MM.1S (cell line): Measurements from ENCODE around the gene NFKBIL1.

ENCODE experiments used
- EZH2phosphoT487 ChIP-seq: fragments of 300-600 bp; sonication (generic); IDR thresholded peaks from 2 replicates; pipeline ENCODE4 v1.6.1; 2018; ENCODE audit warnings: antibody characterized with exemption, low read length
- TF ChIP-seq, protein P1 (sequence below): fragments of 300-600 bp; sonication (generic); IDR thresholded peaks from 2 replicates; pipeline ENCODE4 v1.5.1; 2016; ENCODE audit warnings: antibody characterized with exemption, low read length, mixed read lengths

DNA sequence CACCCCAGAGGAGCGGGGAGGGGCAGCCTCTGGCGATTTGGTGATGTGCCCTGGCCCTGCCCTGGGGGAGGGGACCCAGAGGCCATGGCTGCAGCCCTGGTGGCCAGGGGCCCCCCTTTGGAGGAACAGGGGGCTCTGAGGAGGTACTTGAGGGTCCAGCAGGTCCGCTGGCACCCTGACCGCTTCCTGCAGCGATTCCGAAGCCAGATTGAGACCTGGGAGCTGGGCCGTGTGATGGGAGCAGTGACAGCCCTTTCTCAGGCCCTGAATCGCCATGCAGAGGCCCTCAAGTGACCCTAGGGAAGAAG, 10.9 kb downstream of the NFKBIL1 start:
- TF ChIP-seq, protein P1, sequence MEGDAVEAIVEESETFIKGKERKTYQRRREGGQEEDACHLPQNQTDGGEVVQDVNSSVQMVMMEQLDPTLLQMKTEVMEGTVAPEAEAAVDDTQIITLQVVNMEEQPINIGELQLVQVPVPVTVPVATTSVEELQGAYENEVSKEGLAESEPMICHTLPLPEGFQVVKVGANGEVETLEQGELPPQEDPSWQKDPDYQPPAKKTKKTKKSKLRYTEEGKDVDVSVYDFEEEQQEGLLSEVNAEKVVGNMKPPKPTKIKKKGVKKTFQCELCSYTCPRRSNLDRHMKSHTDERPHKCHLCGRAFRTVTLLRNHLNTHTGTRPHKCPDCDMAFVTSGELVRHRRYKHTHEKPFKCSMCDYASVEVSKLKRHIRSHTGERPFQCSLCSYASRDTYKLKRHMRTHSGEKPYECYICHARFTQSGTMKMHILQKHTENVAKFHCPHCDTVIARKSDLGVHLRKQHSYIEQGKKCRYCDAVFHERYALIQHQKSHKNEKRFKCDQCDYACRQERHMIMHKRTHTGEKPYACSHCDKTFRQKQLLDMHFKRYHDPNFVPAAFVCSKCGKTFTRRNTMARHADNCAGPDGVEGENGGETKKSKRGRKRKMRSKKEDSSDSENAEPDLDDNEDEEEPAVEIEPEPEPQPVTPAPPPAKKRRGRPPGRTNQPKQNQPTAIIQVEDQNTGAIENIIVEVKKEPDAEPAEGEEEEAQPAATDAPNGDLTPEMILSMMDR: no peak
- no peak for TF ChIP-seq EZH2phosphoT487
